ENCODE data around the gene CELA2B.

DNA sequence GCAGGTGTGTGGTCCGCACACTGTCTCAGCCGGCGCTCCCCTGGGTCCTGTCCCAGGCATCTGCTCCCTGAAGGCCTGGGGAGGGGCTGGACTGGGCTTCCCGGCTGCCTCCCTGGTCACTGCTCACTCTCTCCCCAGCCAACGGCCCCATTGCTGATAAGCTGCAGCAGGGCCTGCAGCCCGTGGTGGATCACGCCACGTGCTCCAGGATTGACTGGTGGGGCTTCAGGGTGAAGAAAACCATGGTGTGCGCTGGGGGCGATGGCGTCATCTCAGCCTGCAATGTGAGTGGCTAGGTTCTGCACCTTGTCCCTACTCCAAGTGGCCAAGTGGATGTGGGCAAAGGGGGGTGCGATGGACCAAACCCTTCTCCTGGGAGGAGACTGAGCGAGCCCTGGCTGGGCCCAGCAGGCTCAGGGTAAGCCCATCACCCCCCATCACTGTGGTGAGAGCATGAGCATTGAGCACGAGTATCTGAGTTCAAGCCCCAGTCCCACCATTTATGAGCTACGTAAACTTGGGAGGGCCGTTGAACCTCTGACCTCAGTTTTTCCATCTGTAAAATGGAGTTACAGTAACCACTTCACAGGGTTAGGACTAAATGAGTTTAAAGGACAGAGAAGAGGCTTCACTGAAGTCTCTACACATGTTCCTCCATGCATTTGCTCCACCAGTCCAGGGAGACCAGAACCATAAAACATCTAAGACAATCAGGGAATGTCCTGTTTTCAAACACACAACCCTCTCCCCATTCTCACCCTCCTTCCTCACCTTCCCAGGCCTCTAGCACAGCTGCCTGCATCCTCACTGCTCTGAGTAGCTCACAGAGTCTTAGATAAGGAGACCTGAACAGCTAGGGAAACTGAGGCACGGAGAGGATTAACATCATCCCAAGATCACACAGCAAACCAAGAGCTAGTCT lies 31.2 kb upstream of the CELA2B start:
- TF ChIP-seq, protein P1, sequence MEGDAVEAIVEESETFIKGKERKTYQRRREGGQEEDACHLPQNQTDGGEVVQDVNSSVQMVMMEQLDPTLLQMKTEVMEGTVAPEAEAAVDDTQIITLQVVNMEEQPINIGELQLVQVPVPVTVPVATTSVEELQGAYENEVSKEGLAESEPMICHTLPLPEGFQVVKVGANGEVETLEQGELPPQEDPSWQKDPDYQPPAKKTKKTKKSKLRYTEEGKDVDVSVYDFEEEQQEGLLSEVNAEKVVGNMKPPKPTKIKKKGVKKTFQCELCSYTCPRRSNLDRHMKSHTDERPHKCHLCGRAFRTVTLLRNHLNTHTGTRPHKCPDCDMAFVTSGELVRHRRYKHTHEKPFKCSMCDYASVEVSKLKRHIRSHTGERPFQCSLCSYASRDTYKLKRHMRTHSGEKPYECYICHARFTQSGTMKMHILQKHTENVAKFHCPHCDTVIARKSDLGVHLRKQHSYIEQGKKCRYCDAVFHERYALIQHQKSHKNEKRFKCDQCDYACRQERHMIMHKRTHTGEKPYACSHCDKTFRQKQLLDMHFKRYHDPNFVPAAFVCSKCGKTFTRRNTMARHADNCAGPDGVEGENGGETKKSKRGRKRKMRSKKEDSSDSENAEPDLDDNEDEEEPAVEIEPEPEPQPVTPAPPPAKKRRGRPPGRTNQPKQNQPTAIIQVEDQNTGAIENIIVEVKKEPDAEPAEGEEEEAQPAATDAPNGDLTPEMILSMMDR (IDR thresholded peaks at IDR 0.05; ENCODE audit: low read depth, low read length): no peak
- no peak for TF ChIP-seq EZH2phosphoT487 (IDR thresholded peaks at IDR 0.05; ENCODE audit: low read depth)
